Mesendoderm (in vitro differentiated cells): ENCODE measurements around the gene CDH16.

Experiments used
- DNase-seq: peaks from one replicate; pipeline ENCODE4 v3.0.0; 2013
- H2AK5ac ChIP-seq: 2 replicates; pipeline ENCODE4 v1.6.1; 2013; ENCODE audit warnings: low read length, inconsistent platforms
- H2BK120ac ChIP-seq: 2 replicates; pipeline ENCODE4 v1.6.1; 2013; ENCODE audit warnings: low read depth, mild to moderate bottlenecking, low read length, moderate library complexity, mixed read lengths
- H2BK15ac ChIP-seq: replicated peaks from 2 replicates; pipeline ENCODE4 v1.6.1; 2013; ENCODE audit warnings: low read depth, mild to moderate bottlenecking, moderate library complexity
- H2BK5ac ChIP-seq: 2 replicates; pipeline ENCODE4 v1.6.1; 2013; ENCODE audit warnings: low read length, inconsistent platforms
- H3K18ac ChIP-seq: 2 replicates; pipeline ENCODE4 v1.6.1; 2013; ENCODE audit warnings: mild to moderate bottlenecking, low read length, mixed read lengths
- H3K23ac ChIP-seq: one replicate; pipeline ENCODE4 v1.6.1; 2013; ENCODE audit warnings: low read length
- H3K27ac ChIP-seq: 2 replicates; pipeline ENCODE4 v1.5.1; 2013; ENCODE audit warnings: low read depth, mild to moderate bottlenecking, inconsistent platforms, low read length, moderate library complexity
- H3K27me3 ChIP-seq: 2 replicates; pipeline ENCODE4 v1.6.1; 2013; ENCODE audit warnings: low read length, control low read depth, mild to moderate bottlenecking, inconsistent platforms; ENCODE audit not compliant: insufficient read depth, poor library complexity
- H3K36me3 ChIP-seq: 2 replicates; pipeline ENCODE4 v1.6.1; 2013; ENCODE audit warnings: low read length, inconsistent platforms; ENCODE audit not compliant: control insufficient read depth, insufficient read depth
- H3K4ac ChIP-seq: one replicate; pipeline ENCODE4 v1.6.1; 2013; ENCODE audit warnings: low read depth, mild to moderate bottlenecking, low read length, moderate library complexity
- H3K4me1 ChIP-seq: 2 replicates; pipeline ENCODE4 v1.6.1; 2013; ENCODE audit warnings: low read depth, low read length, inconsistent platforms; ENCODE audit not compliant: control insufficient read depth
- H3K4me2 ChIP-seq: 2 replicates; pipeline ENCODE4 v1.6.1; 2013; ENCODE audit warnings: low read length
- H3K4me3 ChIP-seq: 2 replicates; pipeline ENCODE4 v1.5.1; 2013; ENCODE audit warnings: mild to moderate bottlenecking, low read length
- H3K56ac ChIP-seq: one replicate; pipeline ENCODE4 v1.6.1; 2013; ENCODE audit warnings: low read length
- H3K79me1 ChIP-seq: 2 replicates; pipeline ENCODE4 v1.6.1; 2013; ENCODE audit warnings: low read length, inconsistent platforms
- H3K79me2 ChIP-seq: 2 replicates; pipeline ENCODE4 v1.6.1; 2013; ENCODE audit warnings: mild to moderate bottlenecking, low read length; ENCODE audit not compliant: control insufficient read depth, insufficient read depth
- H3K9ac ChIP-seq: 2 replicates; pipeline ENCODE4 v1.6.1; 2013; ENCODE audit warnings: low read length, inconsistent platforms
- H4K5ac ChIP-seq: one replicate; pipeline ENCODE4 v1.6.1; 2013; ENCODE audit warnings: low read length
- H4K8ac ChIP-seq: one replicate; pipeline ENCODE4 v1.6.1; 2013; ENCODE audit warnings: low read depth, mild to moderate bottlenecking, control low read depth, low read length, moderate library complexity
- WGBS: extraction: QIAGEN DNeasy Blood & Tissue Kit; methylation state at CpG from one replicate; pipeline ENCODE4 v1.1.7; 2013; ENCODE audit warnings: low lambda C conversion rate, missing lambda C conversion rate; ENCODE audit not compliant: insufficient coverage; ENCODE audit errors: extremely low coverage; 5-methylcytosine and 5-hydroxymethylcytosine counted together

Gene CDH16

DNA sequence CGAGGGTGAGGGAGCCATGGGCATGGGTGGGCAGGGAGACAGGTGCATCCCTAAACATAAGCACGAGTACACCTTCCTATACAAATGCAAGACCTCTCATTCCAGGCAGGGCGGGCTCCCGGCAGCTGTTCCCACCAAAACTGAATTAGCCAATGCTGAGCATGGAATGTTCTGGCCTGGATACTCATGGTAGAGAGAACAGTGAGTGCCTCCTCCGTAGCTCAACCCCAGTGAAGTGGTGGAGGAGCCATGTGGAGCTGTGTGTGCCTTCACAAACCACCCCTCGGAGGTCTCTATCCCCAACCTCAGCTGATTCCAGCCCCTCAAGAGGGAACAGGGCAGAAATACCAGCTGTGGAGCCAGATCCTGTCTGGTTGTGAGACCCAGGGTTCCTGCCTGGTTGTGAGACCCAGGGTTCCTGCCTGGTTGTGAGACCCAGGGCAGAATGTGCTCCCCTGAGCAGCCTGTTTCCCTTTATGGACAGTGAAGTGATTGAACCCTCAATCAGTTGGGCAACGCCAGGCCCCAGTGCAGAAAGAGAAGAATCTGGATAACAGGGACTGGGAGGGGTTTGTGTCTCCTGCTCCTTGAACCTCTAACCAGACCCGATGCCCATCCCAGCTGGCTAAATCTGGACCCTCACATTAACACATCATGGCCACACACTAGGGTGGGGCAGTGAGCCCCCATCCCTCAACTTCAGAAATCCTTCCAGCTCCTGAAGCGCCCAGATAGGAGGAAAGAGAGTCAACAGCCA is 2.4 kb upstream of the CDH16 start:
- Histone ChIP-seq H2BK15ac (no peak overlapping the region), H2BK120ac (no peak overlapping the region), H3K4me1 (no peaks in the 10 kb centered on the region), H3K4me3 (no peak overlapping the region), H3K9ac (no peak overlapping the region), H3K4ac (no peak overlapping the region), H3K27me3 (peaks cover 11% of the 10 kb centered on the region), H4K8ac (no peak overlapping the region), H4K5ac (no peak overlapping the region), H3K23ac (no peak overlapping the region), H3K79me1 (no peaks in the 10 kb centered on the region), H2AK5ac (no peak overlapping the region), H3K56ac (no peak overlapping the region), H3K4me2 (no peak overlapping the region), H3K36me3 (no peaks in the 10 kb centered on the region), H3K79me2 (no peaks in the 10 kb centered on the region), H3K27ac (no peak overlapping the region), H2BK5ac (no peak overlapping the region), H3K18ac (no peak overlapping the region)
- no peak for DNase-seq
- no CpG with 5 or more reads among the region's 9 CpGs for WGBS

DNA sequence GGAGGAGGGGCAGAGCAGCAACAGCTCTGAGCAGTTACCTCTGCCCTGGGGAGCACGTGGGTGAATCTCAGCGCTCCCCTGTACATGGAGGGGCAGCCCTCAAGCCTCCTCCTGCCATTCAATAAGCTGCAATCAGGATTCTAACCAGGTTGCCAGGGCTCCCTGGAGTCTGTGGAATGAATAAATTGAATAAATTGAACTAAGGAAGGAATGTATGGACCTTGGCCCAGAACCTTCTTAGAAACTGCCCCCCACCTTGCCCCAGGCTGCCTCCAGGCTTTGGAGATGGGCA is 1.6 kb upstream of the CDH16 start:
- Histone ChIP-seq H2BK120ac (no peak overlapping the region), H4K5ac (no peak overlapping the region), H4K8ac (no peak overlapping the region), H3K79me2 (no peaks in the 10 kb centered on the region), H3K36me3 (no peaks in the 10 kb centered on the region), H3K4ac (no peak overlapping the region), H3K9ac (no peak overlapping the region), H3K79me1 (no peaks in the 10 kb centered on the region), H3K4me3 (no peak overlapping the region), H3K4me2 (no peak overlapping the region), H3K23ac (no peak overlapping the region), H2BK15ac (no peak overlapping the region), H3K27me3 (peaks cover 3% of the 10 kb centered on the region), H2BK5ac (no peak overlapping the region), H3K4me1 (no peaks in the 10 kb centered on the region), H3K18ac (no peak overlapping the region), H2AK5ac (no peak overlapping the region), H3K56ac (no peak overlapping the region), H3K27ac (no peak overlapping the region)
- WGBS, result no CpG with 5 or more reads among the region's 2 CpGs
- no peak for DNase-seq

DNA sequence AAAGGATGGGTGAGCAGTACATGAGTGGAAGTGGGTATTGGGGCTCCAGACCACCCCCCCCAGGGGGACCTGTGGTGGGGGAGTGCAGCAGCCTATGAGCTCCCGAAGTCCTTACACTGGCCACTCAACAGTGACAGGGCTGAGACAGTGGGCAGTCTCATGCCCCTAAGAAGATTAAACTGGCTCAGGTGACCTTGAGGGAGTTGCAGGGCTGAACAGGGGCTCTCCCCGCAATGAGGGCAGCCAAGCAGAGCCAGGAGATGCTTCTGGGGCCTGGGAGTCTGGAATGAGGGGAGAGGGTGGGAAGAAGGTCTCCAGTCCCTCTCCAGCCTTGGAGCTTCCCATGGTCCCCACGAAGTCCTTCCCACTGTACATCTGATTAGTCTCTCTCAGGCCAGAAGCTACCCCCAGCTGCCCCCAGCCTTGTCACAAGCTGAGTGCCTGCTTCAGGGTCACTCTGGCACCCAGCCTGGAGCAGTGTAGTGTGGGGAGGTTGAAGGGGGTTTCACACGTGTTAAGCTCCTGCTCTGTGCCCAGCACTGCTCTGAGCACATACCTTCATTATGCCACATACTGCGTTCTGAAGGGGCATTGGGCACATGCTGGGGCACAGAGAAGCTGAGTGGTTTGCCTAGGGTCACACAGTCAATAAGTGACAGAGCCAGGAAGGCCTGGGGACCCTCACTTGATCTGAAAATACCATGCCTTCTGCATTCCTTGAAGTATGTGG is 1.0 kb upstream of the CDH16 start:
- Histone ChIP-seq H4K5ac (no peak overlapping the region), H2AK5ac (no peak overlapping the region), H3K4ac (no peak overlapping the region), H2BK5ac (no peak overlapping the region), H2BK15ac (no peak overlapping the region), H3K18ac (no peak overlapping the region), H4K8ac (no peak overlapping the region), H3K9ac (no peak overlapping the region), H3K4me2 (no peak overlapping the region), H3K36me3 (no peaks in the 10 kb centered on the region), H3K56ac (no peak overlapping the region), H3K79me1 (no peaks in the 10 kb centered on the region), H3K23ac (no peak overlapping the region), H2BK120ac (no peak overlapping the region), H3K4me1 (no peaks in the 10 kb centered on the region), H3K79me2 (no peaks in the 10 kb centered on the region), H3K27ac (no peak overlapping the region), H3K27me3 (no peaks in the 10 kb centered on the region), H3K4me3 (no peak overlapping the region)
- DNase-seq, result no peak
- WGBS, result no CpG with 5 or more reads among the region's 5 CpGs

DNA sequence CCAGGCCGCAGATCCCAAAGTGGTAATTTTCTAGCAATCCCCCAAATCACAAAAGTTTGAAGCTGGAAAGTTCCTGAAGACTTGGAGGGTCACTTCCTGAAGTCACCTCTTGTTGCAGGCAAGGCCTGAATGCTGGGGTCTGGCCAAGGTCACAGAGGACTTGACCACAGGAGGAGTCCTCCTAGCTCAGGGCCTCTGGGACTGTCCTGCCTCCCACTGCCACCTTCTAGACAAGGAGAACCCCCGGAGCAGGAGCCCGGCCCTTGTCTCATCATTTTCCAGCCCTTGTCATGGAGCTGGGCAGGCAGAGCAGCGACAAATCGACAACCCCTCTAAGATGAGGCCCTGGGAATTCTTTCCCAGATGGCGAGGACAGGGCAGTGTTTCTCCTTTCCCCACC is 330 bp downstream of the CDH16 start:
- no peak overlapping the region for H3K18ac ChIP-seq
- H3K36me3 ChIP-seq, result no peaks in the 10 kb centered on the region
- H3K23ac ChIP-seq, result no peak overlapping the region
- no peak overlapping the region for H3K4me2 ChIP-seq
- no peaks in the 10 kb centered on the region for H3K79me2 ChIP-seq
- no peak overlapping the region for H4K5ac ChIP-seq
- H3K4me3 ChIP-seq, result no peak overlapping the region
- H2BK5ac ChIP-seq, result no peak overlapping the region
- no peak overlapping the region for H3K4ac ChIP-seq
- no CpG with 5 or more reads among the region's 6 CpGs for WGBS
- H3K9ac ChIP-seq, result no peak overlapping the region
- DNase-seq, result no peak
- no peak overlapping the region for H3K56ac ChIP-seq
- no peak overlapping the region for H2BK120ac ChIP-seq
- H3K27ac ChIP-seq, result no peak overlapping the region
- no peaks in the 10 kb centered on the region for H3K27me3 ChIP-seq
- H3K4me1 ChIP-seq, result no peaks in the 10 kb centered on the region
- no peak overlapping the region for H2AK5ac ChIP-seq
- no peaks in the 10 kb centered on the region for H3K79me1 ChIP-seq
- H2BK15ac ChIP-seq, result no peak overlapping the region
- no peak overlapping the region for H4K8ac ChIP-seq

DNA sequence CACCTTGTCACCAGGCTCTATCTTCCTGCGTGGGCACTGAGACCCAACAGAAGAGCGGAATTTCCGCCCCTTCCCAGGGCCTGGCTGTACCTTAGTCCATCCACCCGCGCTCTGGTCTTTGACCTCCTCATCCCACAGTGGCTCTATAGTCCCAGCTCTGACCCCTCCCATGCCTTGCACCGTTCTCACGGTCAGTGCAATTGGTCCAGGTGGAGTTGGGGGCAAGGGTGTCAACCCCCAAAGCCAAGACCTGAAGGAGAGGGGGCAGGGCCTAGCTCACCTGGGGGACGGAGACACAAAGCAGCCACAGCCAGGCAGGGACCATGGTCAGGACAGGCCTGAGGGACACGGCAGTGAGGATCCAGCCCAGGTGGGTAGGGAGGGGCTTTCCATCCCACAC is 944 bp downstream of the CDH16 start:
- Histone ChIP-seq H3K79me2 (no peaks in the 10 kb centered on the region), H4K8ac (no peak overlapping the region), H4K5ac (no peak overlapping the region), H3K79me1 (no peaks in the 10 kb centered on the region), H3K4ac (no peak overlapping the region), H3K4me1 (no peaks in the 10 kb centered on the region), H3K27me3 (no peaks in the 10 kb centered on the region), H3K36me3 (no peaks in the 10 kb centered on the region), H2BK5ac (no peak overlapping the region), H2BK15ac (no peak overlapping the region), H2BK120ac (no peak overlapping the region), H2AK5ac (no peak overlapping the region), H3K18ac (no peak overlapping the region), H3K27ac (no peak overlapping the region), H3K23ac (no peak overlapping the region), H3K4me3 (no peak overlapping the region), H3K9ac (no peak overlapping the region), H3K56ac (no peak overlapping the region), H3K4me2 (no peak overlapping the region)
- WGBS, result no CpG with 5 or more reads among the region's 9 CpGs
- no peak for DNase-seq

DNA sequence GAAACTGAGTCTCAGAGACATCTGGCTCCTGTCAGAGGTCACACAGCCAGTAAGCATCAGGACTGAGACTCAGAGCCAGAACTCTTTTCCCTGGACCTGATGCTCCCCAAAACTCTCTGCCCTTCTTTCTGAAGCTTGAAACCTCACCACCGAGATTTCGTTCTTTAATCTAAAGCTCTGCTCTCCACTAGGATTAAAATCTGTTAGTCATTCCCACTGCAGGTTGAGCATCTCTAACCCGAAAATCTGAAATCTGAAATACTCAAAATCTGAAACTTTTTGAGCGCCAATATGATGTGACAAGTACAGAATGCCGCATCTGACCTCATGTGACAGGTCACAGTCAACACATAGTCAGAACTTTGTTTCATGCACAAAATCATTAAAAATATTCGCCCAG is 2.2 kb downstream of the CDH16 start:
- H3K27ac ChIP-seq, result no peak overlapping the region
- no peaks in the 10 kb centered on the region for H3K4me1 ChIP-seq
- H3K23ac ChIP-seq, result no peak overlapping the region
- no peak overlapping the region for H3K4me3 ChIP-seq
- no peak overlapping the region for H3K4ac ChIP-seq
- no CpG with 5 or more reads among the region's 6 CpGs for WGBS
- H4K8ac ChIP-seq, result no peak overlapping the region
- no peak overlapping the region for H3K18ac ChIP-seq
- H3K4me2 ChIP-seq, result no peak overlapping the region
- H2AK5ac ChIP-seq, result no peak overlapping the region
- H3K56ac ChIP-seq, result no peak overlapping the region
- no peak overlapping the region for H3K9ac ChIP-seq
- no peak overlapping the region for H2BK15ac ChIP-seq
- no peaks in the 10 kb centered on the region for H3K79me2 ChIP-seq
- H3K79me1 ChIP-seq, result no peaks in the 10 kb centered on the region
- H4K5ac ChIP-seq, result no peak overlapping the region
- H2BK120ac ChIP-seq, result no peak overlapping the region
- H3K36me3 ChIP-seq, result no peaks in the 10 kb centered on the region
- no peaks in the 10 kb centered on the region for H3K27me3 ChIP-seq
- H2BK5ac ChIP-seq, result no peak overlapping the region
- no peak for DNase-seq
